Stimulated activated CD4-positive, alpha-beta T cell treated with anti-CD3 and anti-CD28 coated beads, Interleukin-2, amount 100 ng/mL, for 24 hours (primary cell): ENCODE data around the gene HSPA12B.
"Not testable (repeated sequence)": the region's sequence is repeated elsewhere in the genome, so short reads cannot be mapped to it uniquely, and the experiment has no call there.

Source experiments
- DNase-seq, 2 donors: peaks; one replicate each; pipeline ENCODE4 v3.0.0-alpha.2; 2020

The HSPA12B gene

GRCh38 chr20:3788685-3789155 is 56.2 kb downstream of the HSPA12B start:
- no peak for DNase-seq

GRCh38 chr20:3789201-3789600 is 56.7 kb downstream of the HSPA12B start:
- DNase-seq: not testable (repeated sequence)

- DNase-seq: not testable (repeated sequence)
Measured at GRCh38 chr20:3794168-3794567, 61.7 kb downstream of the HSPA12B start.

GRCh38 chr20:3794701-3795420 is 62.4 kb downstream of the HSPA12B start:
- DNase-seq: no peak

GRCh38 chr20:3795511-3796468 is 63.3 kb downstream of the HSPA12B start, which contains the start of gene CDC25B:
Gene CDC25B (plus strand): TSS chr20:3796310. CDS start chr20:3796532, 222 bp downstream.
- peak; percentile 91 to 94 for DNase-seq

GRCh38 chr20:3796477-3797225 is 64.2 kb downstream of the HSPA12B start:
- DNase-seq: no peak

- no peak for DNase-seq
Measured at GRCh38 chr20:3797226-3797545, 64.7 kb downstream of the HSPA12B start.

GRCh38 chr20:3797592-3798372 is 65.3 kb downstream of the HSPA12B start:
- DNase-seq: peak; percentile 52 to 58

- no peak for DNase-seq
Measured at GRCh38 chr20:3798373-3798768, 65.9 kb downstream of the HSPA12B start.

GRCh38 chr20:3798908-3799248 is 66.4 kb downstream of the HSPA12B start:
- DNase-seq: no peak

- no peak for DNase-seq
Measured at GRCh38 chr20:3800256-3800877, 67.9 kb downstream of the HSPA12B start.

- no peak for DNase-seq
Measured at GRCh38 chr20:3800878-3801260, 68.4 kb downstream of the HSPA12B start.

- DNase-seq: no peak
Measured at GRCh38 chr20:3801299-3801698, 68.8 kb downstream of the HSPA12B start.

GRCh38 chr20:3801846-3802245 is 69.4 kb downstream of the HSPA12B start:
- DNase-seq: no peak
